K562 (cell line): ENCODE data around the gene RNF151. TPM values are rescaled to one million over a fixed set of nuclear protein-coding genes. Genes with fewer than 3 reads are reported as not detected.

Experiments
- BRD4 ChIP-seq: fragments of 200-600 bp; sonication (generic); IDR thresholded peaks from 2 replicates; pipeline ENCODE4 v1.6.1; 2017; ENCODE audit warnings: inconsistent platforms
- GMEB1 ChIP-seq: fragments of 250-450 bp; sonication (Bioruptor Pico); IDR thresholded peaks from 2 replicates; pipeline ENCODE4 v1.4.0; 2020; ENCODE audit warnings: mild to moderate bottlenecking
- HNRNPUL1 ChIP-seq: fragments of 200-400 bp; formaldehyde crosslinking; IDR thresholded peaks from 2 replicates; pipeline ENCODE4 v1.6.1; 2017; ENCODE audit warnings: low read length
- IRF2 ChIP-seq: sonication (generic); formaldehyde crosslinking; IDR thresholded peaks from 2 replicates; pipeline ENCODE4 v1.8.1; 2022; ENCODE audit warnings: mild to moderate bottlenecking, missing genetic modification reagents
- MCM7 ChIP-seq, 2 experiments: fragments of 450-650 bp; IDR thresholded peaks; 2 replicates each; pipeline ENCODE4 v1.6.1; 2016 to 2018
- MEF2D ChIP-seq: conservative IDR thresholded peaks from 2 replicates; pipeline ENCODE4 v1.6.1; 2016; ENCODE audit warnings: low read depth, missing genetic modification characterization, missing compliant biosample characterization
- MYC ChIP-seq, 2 experiments: fragments of 250-450 bp in 1 of 2; sonication (Bioruptor Pico) in 1 of 2; IDR thresholded peaks; 2 replicates each; pipeline versions ENCODE4 v1.5.1 to v1.6.1; 2012 to 2021; ENCODE audit warnings: low read depth in 2 of 2, borderline replicate concordance in 1 of 2, improper control_type of control experiment in 1 of 2, low read length in 1 of 2, mild to moderate bottlenecking in 1 of 2, moderate library complexity in 1 of 2
- RNF219 ChIP-seq: fragments of 250-450 bp; sonication (Bioruptor Pico); IDR thresholded peaks from 2 replicates; pipeline ENCODE4 v1.5.0; 2022; ENCODE audit warnings: mild to moderate bottlenecking
- SETDB1 ChIP-seq: IDR thresholded peaks from one replicate; pipeline ENCODE4 v1.6.1; 2012; ENCODE audit warnings: low read length, control low read depth, inconsistent platforms
- SMC3 ChIP-seq: conservative IDR thresholded peaks from 2 replicates; pipeline ENCODE4 v1.6.1; 2011; ENCODE audit warnings: low read depth, low read length, improper control_type of control experiment; ENCODE audit not compliant: insufficient read depth
- TRIM28 ChIP-seq: fragments of 450-650 bp; IDR thresholded peaks from 2 replicates; pipeline ENCODE4 v1.6.1; 2017
- ZNF165 ChIP-seq: fragments of 250-450 bp; sonication (Bioruptor Pico); IDR thresholded peaks from 2 replicates; pipeline ENCODE4 v1.4.0; 2020; ENCODE audit warnings: borderline replicate concordance
- polyA plus RNA-seq, 8 experiments: library from polyadenylated mRNA; depleted of rRNA in 4 of 8; stranded (reverse) in 5 of 8; unstranded in 3 of 8; fragments of >200 nt; fragmentation: Nextera tagmentation in 2 of 8; fragmentation: Illumina TruSeq in 1 of 8; extraction: Ambion mirVana in 2 of 8; extraction: Trizol in 1 of 8; gene quantifications; 2 replicates each; pipeline versions ENCODE4 v1.2.1 to v1.2.3, GENCODE V29; 2011 to 2014; ENCODE audit warnings: inconsistent platforms in 1 of 8, missing spikeins in 1 of 8
- total RNA-seq, 7 experiments: library from RNA; depleted of rRNA in 6 of 7; stranded (reverse); fragments of >200 nt in 6 of 7; fragmentation: Illumina TruSeq in 2 of 7; extraction: Trizol in 2 of 7; gene quantifications; 2 replicates each; pipeline versions ENCODE4 v1.2.1 to v1.2.3, GENCODE V29; 2011 to 2021; ENCODE audit warnings: low replicate concordance in 1 of 7
- TF ChIP-seq, protein P1 (sequence below): sonication (generic); formaldehyde crosslinking; IDR thresholded peaks from 2 replicates; pipeline ENCODE4 v1.8.0; 2023; ENCODE audit warnings: missing genetic modification reagents, mild to moderate bottlenecking, borderline replicate concordance
- TF ChIP-seq, protein P2 (sequence below): sonication (generic); formaldehyde crosslinking; IDR thresholded peaks from 2 replicates; pipeline ENCODE4 v1.8.0; 2022; ENCODE audit warnings: mild to moderate bottlenecking, missing genetic modification reagents, borderline replicate concordance

Gene RNF151
- total and polyA plus RNA-seq, 9 of the 15 experiments (the other 6 are each of a cell fraction or from before 2014, with no cell fraction given), result not detected

DNA sequence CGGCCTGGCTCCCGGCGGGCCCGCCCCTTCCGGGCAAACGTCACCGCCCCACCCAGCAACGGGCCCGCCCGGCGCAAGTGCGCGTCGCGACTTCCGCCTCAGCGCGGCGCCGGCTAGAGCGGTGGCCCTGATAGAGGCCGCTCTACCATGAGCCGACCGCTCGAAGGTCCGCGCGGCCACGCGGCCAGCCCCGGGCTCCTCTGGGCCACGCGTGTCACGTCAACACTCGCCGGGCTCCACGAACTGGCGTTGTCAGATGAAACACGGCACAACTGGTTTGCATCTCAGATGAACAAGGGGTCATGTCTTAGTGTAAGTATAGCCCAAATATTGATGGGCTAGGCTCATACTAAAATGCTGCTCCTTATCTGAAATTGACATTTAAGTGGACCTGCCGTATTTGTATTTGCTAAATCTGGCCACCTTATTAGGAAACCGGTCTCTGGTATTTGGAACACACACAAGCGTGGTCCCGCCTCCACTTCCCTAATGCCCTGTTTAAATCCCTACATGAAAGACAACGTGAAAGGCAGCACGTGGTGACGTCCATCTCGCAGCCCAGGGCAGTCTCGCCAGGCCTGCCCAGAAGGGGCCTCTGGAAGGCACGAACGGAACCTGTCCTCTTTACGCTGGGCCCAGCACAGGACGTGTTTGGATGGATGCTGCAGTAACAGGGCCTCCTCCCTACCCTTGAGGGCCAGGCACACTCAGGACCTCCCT is 43.3 kb downstream of the RNF151 start, which contains the start of gene ZNF598 (continued):
- TF ChIP-seq, protein P1, sequence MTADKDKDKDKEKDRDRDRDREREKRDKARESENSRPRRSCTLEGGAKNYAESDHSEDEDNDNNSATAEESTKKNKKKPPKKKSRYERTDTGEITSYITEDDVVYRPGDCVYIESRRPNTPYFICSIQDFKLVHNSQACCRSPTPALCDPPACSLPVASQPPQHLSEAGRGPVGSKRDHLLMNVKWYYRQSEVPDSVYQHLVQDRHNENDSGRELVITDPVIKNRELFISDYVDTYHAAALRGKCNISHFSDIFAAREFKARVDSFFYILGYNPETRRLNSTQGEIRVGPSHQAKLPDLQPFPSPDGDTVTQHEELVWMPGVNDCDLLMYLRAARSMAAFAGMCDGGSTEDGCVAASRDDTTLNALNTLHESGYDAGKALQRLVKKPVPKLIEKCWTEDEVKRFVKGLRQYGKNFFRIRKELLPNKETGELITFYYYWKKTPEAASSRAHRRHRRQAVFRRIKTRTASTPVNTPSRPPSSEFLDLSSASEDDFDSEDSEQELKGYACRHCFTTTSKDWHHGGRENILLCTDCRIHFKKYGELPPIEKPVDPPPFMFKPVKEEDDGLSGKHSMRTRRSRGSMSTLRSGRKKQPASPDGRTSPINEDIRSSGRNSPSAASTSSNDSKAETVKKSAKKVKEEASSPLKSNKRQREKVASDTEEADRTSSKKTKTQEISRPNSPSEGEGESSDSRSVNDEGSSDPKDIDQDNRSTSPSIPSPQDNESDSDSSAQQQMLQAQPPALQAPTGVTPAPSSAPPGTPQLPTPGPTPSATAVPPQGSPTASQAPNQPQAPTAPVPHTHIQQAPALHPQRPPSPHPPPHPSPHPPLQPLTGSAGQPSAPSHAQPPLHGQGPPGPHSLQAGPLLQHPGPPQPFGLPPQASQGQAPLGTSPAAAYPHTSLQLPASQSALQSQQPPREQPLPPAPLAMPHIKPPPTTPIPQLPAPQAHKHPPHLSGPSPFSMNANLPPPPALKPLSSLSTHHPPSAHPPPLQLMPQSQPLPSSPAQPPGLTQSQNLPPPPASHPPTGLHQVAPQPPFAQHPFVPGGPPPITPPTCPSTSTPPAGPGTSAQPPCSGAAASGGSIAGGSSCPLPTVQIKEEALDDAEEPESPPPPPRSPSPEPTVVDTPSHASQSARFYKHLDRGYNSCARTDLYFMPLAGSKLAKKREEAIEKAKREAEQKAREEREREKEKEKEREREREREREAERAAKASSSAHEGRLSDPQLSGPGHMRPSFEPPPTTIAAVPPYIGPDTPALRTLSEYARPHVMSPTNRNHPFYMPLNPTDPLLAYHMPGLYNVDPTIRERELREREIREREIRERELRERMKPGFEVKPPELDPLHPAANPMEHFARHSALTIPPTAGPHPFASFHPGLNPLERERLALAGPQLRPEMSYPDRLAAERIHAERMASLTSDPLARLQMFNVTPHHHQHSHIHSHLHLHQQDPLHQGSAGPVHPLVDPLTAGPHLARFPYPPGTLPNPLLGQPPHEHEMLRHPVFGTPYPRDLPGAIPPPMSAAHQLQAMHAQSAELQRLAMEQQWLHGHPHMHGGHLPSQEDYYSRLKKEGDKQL (CRISPR knock-in tag), result no peak
- TF ChIP-seq RNF219 (CRISPR knock-in tag) (no peak), MEF2D (tag) (no peak), SETDB1 (no peak), GMEB1 (CRISPR knock-in tag) (peak; percentile 73), MCM7 (IDR thresholded peaks at IDR 0.05) (no peak), IRF2 (CRISPR knock-in tag) (no peak), SMC3 (no peak), HNRNPUL1 (no peak), MYC (IDR thresholded peaks at IDR 0.05; ENCODE audit: low read depth, low read length) (peak; percentile 99), MYC (CRISPR knock-in tag; IDR thresholded peaks at IDR 0.05; ENCODE audit: borderline replicate concordance, low read depth) (peak; percentile 98), ZNF165 (CRISPR knock-in tag) (no peak), TRIM28 (no peak), BRD4 (peak; percentile 77)
- TF ChIP-seq, protein P2, sequence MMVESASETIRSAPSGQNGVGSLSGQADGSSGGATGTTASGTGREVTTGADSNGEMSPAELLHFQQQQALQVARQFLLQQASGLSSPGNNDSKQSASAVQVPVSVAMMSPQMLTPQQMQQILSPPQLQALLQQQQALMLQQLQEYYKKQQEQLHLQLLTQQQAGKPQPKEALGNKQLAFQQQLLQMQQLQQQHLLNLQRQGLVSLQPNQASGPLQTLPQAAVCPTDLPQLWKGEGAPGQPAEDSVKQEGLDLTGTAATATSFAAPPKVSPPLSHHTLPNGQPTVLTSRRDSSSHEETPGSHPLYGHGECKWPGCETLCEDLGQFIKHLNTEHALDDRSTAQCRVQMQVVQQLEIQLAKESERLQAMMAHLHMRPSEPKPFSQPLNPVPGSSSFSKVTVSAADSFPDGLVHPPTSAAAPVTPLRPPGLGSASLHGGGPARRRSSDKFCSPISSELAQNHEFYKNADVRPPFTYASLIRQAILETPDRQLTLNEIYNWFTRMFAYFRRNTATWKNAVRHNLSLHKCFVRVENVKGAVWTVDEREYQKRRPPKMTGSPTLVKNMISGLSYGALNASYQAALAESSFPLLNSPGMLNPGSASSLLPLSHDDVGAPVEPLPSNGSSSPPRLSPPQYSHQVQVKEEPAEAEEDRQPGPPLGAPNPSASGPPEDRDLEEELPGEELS (CRISPR knock-in tag), result no peak
